ENCODE data around the gene CRYBG3.

CRYBG3 gene

GRCh38 chr3:97821774-97822358, at the start of gene CRYBG3:
Gene CRYBG3, plus strand, starts transcription at chr3:97822011. Its CDS starts 196 bp downstream, at chr3:97822207.
- no peaks in the 10 kb centered on the region for H3K36me3 ChIP-seq (ENCODE audit: control insufficient read depth in 2 of 2, insufficient read depth in 1 of 2, low read length in 2 of 2)
- POLR2A ChIA-PET, result interaction anchor here (0.7 to 1.9 kb wide), 2 partner anchors 9 to 58 kb away, joined by 4 to 6 read pairs; partner anchors contain the start of gene ARL6
- peaks cover 6% of the 10 kb centered on the region for H3K4me1 ChIP-seq (ENCODE audit: control insufficient read depth, insufficient read depth, low read length)
- H3K4me3 ChIP-seq (ENCODE audit: low read depth, low read length), result peak within 1 kb of the TSS; percentile 86
- peak within 1 kb of the TSS; percentile 44; the same call in 1 of the 2 replicates for H3K27ac ChIP-seq (ENCODE audit: extremely low read depth, low read depth, low read length)
- no peaks in the 10 kb centered on the region for H3K9me3 ChIP-seq (ENCODE audit: control insufficient read depth, insufficient read depth, low read depth, low read length)
- CTCF ChIA-PET, result interaction anchor here (1.7 kb wide), 1 partner anchor 150 kb away, joined by 5 read pairs; the partner anchor contains the start of gene RIOX2
- TF ChIP-seq ZNF561 (tag by site-specific recombination; IDR thresholded peaks at IDR 0.05; ENCODE audit: borderline replicate concordance) (peak; percentile 39; the same call in 1 of the 2 replicates), ZNF571 (tag by site-specific recombination; IDR thresholded peaks at IDR 0.05) (no peak), CTCF (tag by site-specific recombination; IDR thresholded peaks at IDR 0.05) (peak; percentile 67; the same call in 1 of the 2 replicates), ZNF114 (tag by site-specific recombination; IDR thresholded peaks at IDR 0.05) (no peak), ZNF292 (tag by site-specific recombination; IDR thresholded peaks at IDR 0.05; ENCODE audit: borderline replicate concordance, low read depth) (no peak), ZNF37A (tag by site-specific recombination; IDR thresholded peaks at IDR 0.05) (no peak), ZBTB26 (tag by site-specific recombination; optimal IDR thresholded peaks at IDR 0.05) (peak; percentile 71), SP2 (tag by site-specific recombination; IDR thresholded peaks at IDR 0.05) (peak; percentile 42), KLF8 (tag by site-specific recombination; IDR thresholded peaks at IDR 0.05) (peak; percentile 33; the same call in 1 of the 2 replicates), ZBTB7A (tag by site-specific recombination; IDR thresholded peaks at IDR 0.05; ENCODE audit: low read depth) (no peak), PATZ1 (tag by site-specific recombination; IDR thresholded peaks at IDR 0.05) (peak; percentile 26; the same call in 1 of the 2 replicates), ZNF394 (tag by site-specific recombination; IDR thresholded peaks at IDR 0.05; ENCODE audit: borderline replicate concordance) (peak; percentile 93), KLF17 (tag by site-specific recombination; IDR thresholded peaks at IDR 0.05) (no peak), ZXDB (tag by site-specific recombination; IDR thresholded peaks at IDR 0.05) (peak; percentile 52; the same call in 1 of the 2 replicates), ZIC2 (tag by site-specific recombination; IDR thresholded peaks at IDR 0.05) (peak; percentile 24; the same call in 1 of the 2 replicates), ZNF513 (tag by site-specific recombination; IDR thresholded peaks at IDR 0.05) (peak; percentile 68), GLIS2 (tag by site-specific recombination; IDR thresholded peaks at IDR 0.05) (0 out of 2 replicates have a peak, but pooled peaks have one; percentile 23), ZSCAN30 (tag by site-specific recombination; IDR thresholded peaks at IDR 0.05) (peak; percentile 98), ZBTB20 (tag by site-specific recombination; IDR thresholded peaks at IDR 0.05) (peak; percentile 18; the same call in 1 of the 2 replicates), ZBTB8A (tag by site-specific recombination; IDR thresholded peaks at IDR 0.05) (peak; percentile 99), PBX3 (CRISPR knock-in tag; IDR thresholded peaks at IDR 0.05) (peak; percentile 73; the same call in 1 of the 2 replicates), ZNF449 (tag by site-specific recombination; IDR thresholded peaks at IDR 0.05) (peak; percentile 95), PRDM4 (tag by site-specific recombination; IDR thresholded peaks at IDR 0.05) (0 out of 2 replicates have a peak, but pooled peaks have one; percentile 5)
